Activated T-cell treated with anti-CD3 and anti-CD28 coated beads, Interleukin-2, amount 50 U/mL, for 24 hours (primary cell): ENCODE results near the gene ITPR1.

Experiments used
- DNase-seq: peaks from one replicate; pipeline ENCODE4 v3.0.0-alpha.2; 2020
- H3K27ac Mint-ChIP-seq: 2 replicates; pipeline ENCODE4 v1.8.0; 2020; ENCODE audit warnings: mild to moderate bottlenecking, mixed read lengths
- H3K27me3 Mint-ChIP-seq: 2 replicates; pipeline ENCODE4 v1.8.0; 2020; ENCODE audit warnings: mixed read lengths
- H3K36me3 Mint-ChIP-seq: 2 replicates; pipeline ENCODE4 v1.8.0; 2020; ENCODE audit warnings: low read depth, mixed read lengths
- H3K4me1 Mint-ChIP-seq: 2 replicates; pipeline ENCODE4 v1.8.0; 2020; ENCODE audit warnings: low read depth, mixed read lengths
- H3K4me3 Mint-ChIP-seq: 2 replicates; pipeline ENCODE4 v1.8.0; 2020; ENCODE audit warnings: mild to moderate bottlenecking, moderate library complexity, mixed read lengths
- H3K9me3 Mint-ChIP-seq: 2 replicates; pipeline ENCODE4 v1.8.0; 2020; ENCODE audit warnings: mixed read lengths

ITPR1 gene

GRCh38 chr3:4826237-4827100, 333.3 kb downstream of the ITPR1 start:
- Mint-ChIP-seq H3K27ac (no peak overlapping the region), H3K4me1 (peaks cover 94% of the 10 kb centered on the region), H3K27me3 (no peaks in the 10 kb centered on the region), H3K4me3 (no peak overlapping the region), H3K9me3 (peaks cover 2% of the 10 kb centered on the region), H3K36me3 (peaks cover 73% of the 10 kb centered on the region)
- DNase-seq = no peak

- peaks cover 92% of the 10 kb centered on the region for H3K4me1 Mint-ChIP-seq
- peaks cover 73% of the 10 kb centered on the region for H3K36me3 Mint-ChIP-seq
- no peaks in the 10 kb centered on the region for H3K27me3 Mint-ChIP-seq
- no peak for DNase-seq
- peaks cover 2% of the 10 kb centered on the region for H3K9me3 Mint-ChIP-seq
- no peak overlapping the region for H3K4me3 Mint-ChIP-seq
- peak overlapping the region; percentile 89 for H3K27ac Mint-ChIP-seq
These were observed 334.6 kb downstream of the ITPR1 start for GRCh38 chr3:4827767-4828166.

GRCh38 chr3:4828279-4829030, 335.3 kb downstream of the ITPR1 start:
- Mint-ChIP-seq H3K36me3 (peaks cover 72% of the 10 kb centered on the region), H3K27ac (peak overlapping the region; percentile 89), H3K9me3 (peaks cover 2% of the 10 kb centered on the region), H3K27me3 (no peaks in the 10 kb centered on the region), H3K4me3 (no peak overlapping the region), H3K4me1 (peaks cover 92% of the 10 kb centered on the region)
- DNase-seq = no peak

- Mint-ChIP-seq H3K27me3 (no peaks in the 10 kb centered on the region), H3K9me3 (peaks cover 2% of the 10 kb centered on the region), H3K36me3 (peaks cover 72% of the 10 kb centered on the region), H3K27ac (peak overlapping the region; percentile 89), H3K4me3 (peak overlapping the region; percentile 54), H3K4me1 (peaks cover 92% of the 10 kb centered on the region)
- DNase-seq = no peak
These were observed 335.9 kb downstream of the ITPR1 start for GRCh38 chr3:4829031-4829394.

- Mint-ChIP-seq H3K27ac (peak overlapping the region; percentile 99), H3K9me3 (peaks cover 2% of the 10 kb centered on the region), H3K4me3 (peak overlapping the region; percentile 80), H3K27me3 (no peaks in the 10 kb centered on the region), H3K4me1 (peaks cover 92% of the 10 kb centered on the region), H3K36me3 (peaks cover 62% of the 10 kb centered on the region)
- DNase-seq = no peak
These were observed 337.4 kb downstream of the ITPR1 start for GRCh38 chr3:4830586-4830914.

- peaks cover 92% of the 10 kb centered on the region for H3K4me1 Mint-ChIP-seq
- peak overlapping the region; percentile 99 for H3K27ac Mint-ChIP-seq
- peaks cover 63% of the 10 kb centered on the region for H3K36me3 Mint-ChIP-seq
- peaks cover 2% of the 10 kb centered on the region for H3K9me3 Mint-ChIP-seq
- no peaks in the 10 kb centered on the region for H3K27me3 Mint-ChIP-seq
- peak overlapping the region; percentile 80 for H3K4me3 Mint-ChIP-seq
- no peak for DNase-seq
These were observed 338.4 kb downstream of the ITPR1 start for GRCh38 chr3:4831580-4831950.

GRCh38 chr3:4833471-4833870, 340.3 kb downstream of the ITPR1 start:
- peak overlapping the region; percentile 95 for H3K27ac Mint-ChIP-seq
- DNase-seq = no peak
- H3K36me3 Mint-ChIP-seq = peaks cover 66% of the 10 kb centered on the region

GRCh38 chr3:4834403-4834866, 341.3 kb downstream of the ITPR1 start:
- no peaks in the 10 kb centered on the region for H3K27me3 Mint-ChIP-seq
- peak overlapping the region; percentile 95 for H3K27ac Mint-ChIP-seq
- H3K4me1 Mint-ChIP-seq = peaks cover 89% of the 10 kb centered on the region
- peaks cover 2% of the 10 kb centered on the region for H3K9me3 Mint-ChIP-seq
- peaks cover 66% of the 10 kb centered on the region for H3K36me3 Mint-ChIP-seq
- peak; percentile 80 for DNase-seq
- H3K4me3 Mint-ChIP-seq = peak overlapping the region; percentile 57

More at GRCh38 chr3:4833471-4833870, 340.3 kb downstream of the ITPR1 start:
- Mint-ChIP-seq H3K4me1 (peaks cover 92% of the 10 kb centered on the region), H3K4me3 (peak overlapping the region; percentile 13), H3K9me3 (peaks cover 2% of the 10 kb centered on the region), H3K27me3 (no peaks in the 10 kb centered on the region)

- no peak for DNase-seq
- Mint-ChIP-seq H3K27me3 (no peaks in the 10 kb centered on the region), H3K36me3 (peaks cover 66% of the 10 kb centered on the region), H3K4me1 (peaks cover 92% of the 10 kb centered on the region), H3K9me3 (peaks cover 1% of the 10 kb centered on the region), H3K4me3 (peak overlapping the region; percentile 40), H3K27ac (peak overlapping the region; percentile 95)
These were observed 342.5 kb downstream of the ITPR1 start for GRCh38 chr3:4835616-4836043.

GRCh38 chr3:4836516-4836915, 343.4 kb downstream of the ITPR1 start:
- DNase-seq = no peak
- H3K9me3 Mint-ChIP-seq = no peaks in the 10 kb centered on the region
- peak overlapping the region; percentile 95 for H3K27ac Mint-ChIP-seq
- peaks cover 72% of the 10 kb centered on the region for H3K36me3 Mint-ChIP-seq
- H3K4me3 Mint-ChIP-seq = no peak overlapping the region
- H3K27me3 Mint-ChIP-seq = no peaks in the 10 kb centered on the region
- peaks cover 92% of the 10 kb centered on the region for H3K4me1 Mint-ChIP-seq

GRCh38 chr3:4837374-4837930, 344.3 kb downstream of the ITPR1 start:
- peaks cover 92% of the 10 kb centered on the region for H3K4me1 Mint-ChIP-seq
- peak overlapping the region; percentile 95 for H3K27ac Mint-ChIP-seq
- peaks cover 67% of the 10 kb centered on the region for H3K36me3 Mint-ChIP-seq

GRCh38 chr3:4838621-4839022, 345.5 kb downstream of the ITPR1 start:
- Mint-ChIP-seq H3K4me1 (peaks cover 94% of the 10 kb centered on the region), H3K27ac (no peak overlapping the region), H3K36me3 (peaks cover 69% of the 10 kb centered on the region), H3K27me3 (no peaks in the 10 kb centered on the region), H3K9me3 (peaks cover 4% of the 10 kb centered on the region), H3K4me3 (no peak overlapping the region)
- no peak for DNase-seq

More at GRCh38 chr3:4837374-4837930, 344.3 kb downstream of the ITPR1 start:
- no peaks in the 10 kb centered on the region for H3K27me3 Mint-ChIP-seq
- H3K4me3 Mint-ChIP-seq = no peak overlapping the region
- no peaks in the 10 kb centered on the region for H3K9me3 Mint-ChIP-seq
- no peak for DNase-seq

- Mint-ChIP-seq H3K27me3 (no peaks in the 10 kb centered on the region), H3K36me3 (peaks cover 66% of the 10 kb centered on the region), H3K4me3 (no peak overlapping the region), H3K27ac (no peak overlapping the region), H3K4me1 (peaks cover 94% of the 10 kb centered on the region), H3K9me3 (peaks cover 6% of the 10 kb centered on the region)
- DNase-seq = no peak
These were observed 346.1 kb downstream of the ITPR1 start for GRCh38 chr3:4839278-4839677.

- peaks cover 94% of the 10 kb centered on the region for H3K4me1 Mint-ChIP-seq
- H3K36me3 Mint-ChIP-seq = peaks cover 69% of the 10 kb centered on the region
- no peak overlapping the region for H3K4me3 Mint-ChIP-seq
- H3K27ac Mint-ChIP-seq = peak overlapping the region; percentile 72
- no peak for DNase-seq
- peaks cover 6% of the 10 kb centered on the region for H3K9me3 Mint-ChIP-seq
- H3K27me3 Mint-ChIP-seq = no peaks in the 10 kb centered on the region
These were observed 348.1 kb downstream of the ITPR1 start for GRCh38 chr3:4841225-4841624.
